ENCODE data around the gene PCTP.

DNA sequence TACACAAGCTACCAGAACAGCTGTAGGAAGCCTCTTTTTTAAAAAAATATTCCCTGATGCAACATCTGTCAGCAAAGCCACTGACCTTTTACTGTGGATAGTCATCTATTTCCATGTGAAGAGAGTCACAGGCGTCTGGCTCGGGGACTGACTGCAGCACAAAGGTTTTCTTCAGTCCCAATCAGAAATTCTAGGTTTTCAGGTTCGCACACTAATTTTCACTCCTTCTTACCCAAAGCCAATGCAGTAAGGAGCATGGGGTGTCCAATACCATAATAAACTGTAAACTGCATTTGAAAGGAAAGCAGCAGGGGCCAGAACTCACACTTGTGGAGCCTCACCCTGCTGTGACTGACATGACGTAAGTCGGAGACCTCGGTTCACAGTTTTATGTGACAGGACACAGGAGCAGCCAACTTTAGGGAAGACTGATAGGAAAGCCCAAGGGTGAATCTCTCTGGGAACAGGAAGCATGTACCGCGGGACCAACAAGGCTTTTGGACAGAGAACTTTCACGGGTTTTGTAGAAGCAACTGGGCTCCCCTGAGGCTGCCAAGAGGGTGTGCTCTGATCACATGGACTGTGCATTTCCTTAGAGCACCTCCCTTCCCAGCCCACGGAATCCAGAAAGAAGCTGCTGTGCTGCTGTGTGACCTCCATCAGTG lies 19.1 kb upstream of the PCTP start:
- TF ChIP-seq, protein P1, sequence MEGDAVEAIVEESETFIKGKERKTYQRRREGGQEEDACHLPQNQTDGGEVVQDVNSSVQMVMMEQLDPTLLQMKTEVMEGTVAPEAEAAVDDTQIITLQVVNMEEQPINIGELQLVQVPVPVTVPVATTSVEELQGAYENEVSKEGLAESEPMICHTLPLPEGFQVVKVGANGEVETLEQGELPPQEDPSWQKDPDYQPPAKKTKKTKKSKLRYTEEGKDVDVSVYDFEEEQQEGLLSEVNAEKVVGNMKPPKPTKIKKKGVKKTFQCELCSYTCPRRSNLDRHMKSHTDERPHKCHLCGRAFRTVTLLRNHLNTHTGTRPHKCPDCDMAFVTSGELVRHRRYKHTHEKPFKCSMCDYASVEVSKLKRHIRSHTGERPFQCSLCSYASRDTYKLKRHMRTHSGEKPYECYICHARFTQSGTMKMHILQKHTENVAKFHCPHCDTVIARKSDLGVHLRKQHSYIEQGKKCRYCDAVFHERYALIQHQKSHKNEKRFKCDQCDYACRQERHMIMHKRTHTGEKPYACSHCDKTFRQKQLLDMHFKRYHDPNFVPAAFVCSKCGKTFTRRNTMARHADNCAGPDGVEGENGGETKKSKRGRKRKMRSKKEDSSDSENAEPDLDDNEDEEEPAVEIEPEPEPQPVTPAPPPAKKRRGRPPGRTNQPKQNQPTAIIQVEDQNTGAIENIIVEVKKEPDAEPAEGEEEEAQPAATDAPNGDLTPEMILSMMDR (IDR thresholded peaks at IDR 0.05), result no peak
- TF ChIP-seq POLR2A (IDR thresholded peaks at IDR 0.05), result no peak
- TF ChIP-seq POLR2AphosphoS5 (IDR thresholded peaks at IDR 0.05), result peak in 1 of 3 donors; percentile 24

All from transverse colon (tissue), 4 donors.